ENCODE measurements around the gene PATJ.

DNA sequence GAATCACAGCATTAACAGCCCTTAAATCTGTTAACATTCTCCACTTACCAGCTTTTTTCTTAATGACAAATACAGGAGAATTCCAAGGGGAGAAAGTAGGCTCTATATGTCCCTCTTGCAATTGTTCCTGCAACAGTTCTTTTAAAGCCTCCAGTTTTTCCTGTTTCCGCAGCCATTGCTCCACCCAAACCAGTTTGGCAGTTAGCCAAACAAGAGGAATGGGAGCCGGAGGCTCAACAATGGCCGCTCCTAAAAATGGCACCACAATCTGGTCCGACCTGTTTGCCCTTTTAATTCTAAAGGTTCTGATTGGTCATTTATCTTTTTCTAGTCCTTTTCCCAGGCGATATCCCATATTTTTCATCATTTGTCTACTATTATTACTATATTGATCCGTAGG is 438.4 kb downstream of the PATJ start:
- TF ChIP-seq, protein P1, sequence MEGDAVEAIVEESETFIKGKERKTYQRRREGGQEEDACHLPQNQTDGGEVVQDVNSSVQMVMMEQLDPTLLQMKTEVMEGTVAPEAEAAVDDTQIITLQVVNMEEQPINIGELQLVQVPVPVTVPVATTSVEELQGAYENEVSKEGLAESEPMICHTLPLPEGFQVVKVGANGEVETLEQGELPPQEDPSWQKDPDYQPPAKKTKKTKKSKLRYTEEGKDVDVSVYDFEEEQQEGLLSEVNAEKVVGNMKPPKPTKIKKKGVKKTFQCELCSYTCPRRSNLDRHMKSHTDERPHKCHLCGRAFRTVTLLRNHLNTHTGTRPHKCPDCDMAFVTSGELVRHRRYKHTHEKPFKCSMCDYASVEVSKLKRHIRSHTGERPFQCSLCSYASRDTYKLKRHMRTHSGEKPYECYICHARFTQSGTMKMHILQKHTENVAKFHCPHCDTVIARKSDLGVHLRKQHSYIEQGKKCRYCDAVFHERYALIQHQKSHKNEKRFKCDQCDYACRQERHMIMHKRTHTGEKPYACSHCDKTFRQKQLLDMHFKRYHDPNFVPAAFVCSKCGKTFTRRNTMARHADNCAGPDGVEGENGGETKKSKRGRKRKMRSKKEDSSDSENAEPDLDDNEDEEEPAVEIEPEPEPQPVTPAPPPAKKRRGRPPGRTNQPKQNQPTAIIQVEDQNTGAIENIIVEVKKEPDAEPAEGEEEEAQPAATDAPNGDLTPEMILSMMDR (IDR thresholded peaks at IDR 0.05), result no peak
- no peak for TF ChIP-seq EZH2 (IDR thresholded peaks at IDR 0.05; ENCODE audit: borderline replicate concordance, insufficient read depth, low read depth, low read length, poor library complexity, severe bottlenecking)
